Breast epithelium (tissue), 4 donors: ENCODE data around the gene SYNJ1. TPM values are rescaled to one million over a fixed set of nuclear protein-coding genes. Genes with fewer than 3 reads are reported as not detected.

Source experiments
- DNase-seq, 2 donors: peaks; one replicate each; pipeline ENCODE4 v3.0.0-alpha.2; 2019; ENCODE audit warnings: low spot score in 2 of 2
- H3K27ac ChIP-seq, 2 donors: fragments of 200-600 bp; sonication (generic) in 1 of 2; one replicate each; pipeline ENCODE4 v1.5.1; 2016 to 2019; ENCODE audit warnings: mild to moderate bottlenecking in 1 of 2
- H3K27me3 ChIP-seq, 2 donors: fragments of 200-600 bp; sonication (generic) in 1 of 2; one replicate each; pipeline versions ENCODE4 v1.5.1 to v1.6.0; 2017 to 2019; ENCODE audit warnings: control low read depth in 1 of 2, mild to moderate bottlenecking in 1 of 2
- H3K36me3 ChIP-seq: fragments of 200-600 bp; one replicate; pipeline ENCODE4 v1.5.1; 2019
- H3K4me1 ChIP-seq, 2 donors: fragments of 200-600 bp; sonication (generic); one replicate each; pipeline ENCODE4 v1.5.1; 2016 to 2019; ENCODE audit warnings: control low read depth in 1 of 2
- H3K4me3 ChIP-seq, 3 donors: fragments of 200-600 bp; sonication (generic); 1 replicate in 2 of 3; 2 replicates in 1 of 3; pipeline ENCODE4 v1.5.1; 2016 to 2019; ENCODE audit warnings: mild to moderate bottlenecking in 3 of 3, moderate library complexity in 2 of 3
- H3K9me3 ChIP-seq, 2 donors: fragments of 200-600 bp; sonication (generic) in 1 of 2; one replicate each; pipeline ENCODE4 v1.5.1; 2016 to 2019; ENCODE audit warnings: control low read depth in 1 of 2
- POLR2AphosphoS5 ChIP-seq, 3 donors: sonication (generic); formaldehyde crosslinking; IDR thresholded peaks; one replicate each; pipeline ENCODE4 v1.6.1; 2017; ENCODE audit warnings: antibody characterized with exemption in 3 of 3
- intact Hi-C: fragments of 100-400 bp; cut with DNase I; formaldehyde crosslinking; loops from one replicate; pipeline ENCODE4 v1.15.1; 2023; ENCODE audit warnings: low total_unique reads
- total RNA-seq, 3 donors: library from RNA; depleted of rRNA; stranded (reverse); fragments of >200 nt; gene quantifications; one replicate each; pipeline ENCODE4 v1.1.0, GENCODE V29; 2016

SYNJ1 gene
- total RNA-seq, 3 donors from 2014 or later = 8.2 to 13.9 (median 11.0) TPM

GRCh38 chr21:32580949-32581348 is 146.9 kb downstream of the SYNJ1 start:
- Histone ChIP-seq H3K9me3 (no peaks in the 10 kb centered on the region), H3K27ac (no peak overlapping the region)
- intact Hi-C loops = no loop called here

More at GRCh38 chr21:32580949-32581348, 146.9 kb downstream of the SYNJ1 start:
- H3K36me3 ChIP-seq = no peaks in the 10 kb centered on the region
- H3K4me1 ChIP-seq = no peaks in the 10 kb centered on the region
- H3K27me3 ChIP-seq = no peaks in the 10 kb centered on the region
- no peak for TF ChIP-seq POLR2AphosphoS5 (IDR thresholded peaks at IDR 0.05)
- no peak for DNase-seq
- no peak overlapping the region for H3K4me3 ChIP-seq

Other genes starting within 250 kb of the SYNJ1 start
- under 1 TPM; 0.48 to 0.73 (median 0.66) TPM for gene TCP10L, start 142.5 kb downstream of the SYNJ1 start, total RNA-seq
- gene CFAP298, start 115.6 kb downstream of the SYNJ1 start, total RNA-seq = 10 to 100 TPM; 16.8 to 38.2 (median 36.1) TPM
- 100 to 1,000 TPM in 1 of 3 donors, 10 to 100 TPM in 2; 38.9 to 106 (median 67.2) TPM for gene PAXBP1, start 43.7 kb upstream of the SYNJ1 start, total RNA-seq